ENCODE results near the gene BARHL2.

Gene BARHL2

GRCh38 chr1:90728502-90729287 lies 11.6 kb upstream of the BARHL2 start:
- Histone ChIP-seq H3K9me3 (ENCODE audit: control insufficient read depth, insufficient read depth, low read length) (no peaks in the 10 kb centered on the region), H3K4me2 (ENCODE audit: low read length) (no peak overlapping the region), H3K4me1 (ENCODE audit: control insufficient read depth, low read length) (no peaks in the 10 kb centered on the region), H3F3A (ENCODE audit: control insufficient read depth, insufficient read depth) (no peaks in the 10 kb centered on the region), H3K36me3 (ENCODE audit: control insufficient read depth, low read length) (no peaks in the 10 kb centered on the region), H3K79me2 (ENCODE audit: control insufficient read depth, low read length) (no peaks in the 10 kb centered on the region), H3K9me2 (replicated peaks; ENCODE audit: control insufficient read depth, low read length) (no peaks in the 10 kb centered on the region), H3K27me3 (ENCODE audit: control insufficient read depth, low read length) (peaks cover 4% of the 10 kb centered on the region; the same call in 1 of the 2 replicates), H4K20me1 (ENCODE audit: control insufficient read depth, insufficient read depth, low read depth, low read length) (no peaks in the 10 kb centered on the region), H3K4me3 (ENCODE audit: low read length) (no peak overlapping the region), H3K27ac (ENCODE audit: low read depth, low read length) (no peak overlapping the region)
- TF ChIP-seq CTCF (IDR thresholded peaks at IDR 0.05; ENCODE audit: low read depth, low read length, poor library complexity, severe bottlenecking) (no peak), EZH2phosphoT487 (IDR thresholded peaks at IDR 0.05; ENCODE audit: borderline replicate concordance, low read length) (no peak)

- H3F3A ChIP-seq (ENCODE audit: control insufficient read depth, insufficient read depth), result no peaks in the 10 kb centered on the region
- H3K27ac ChIP-seq (ENCODE audit: low read depth, low read length), result no peak overlapping the region
- no peaks in the 10 kb centered on the region for H3K9me2 ChIP-seq (replicated peaks; ENCODE audit: control insufficient read depth, low read length)
- H3K4me2 ChIP-seq (ENCODE audit: low read length), result no peak overlapping the region
- no peaks in the 10 kb centered on the region for H4K20me1 ChIP-seq (ENCODE audit: control insufficient read depth, insufficient read depth, low read depth, low read length)
- TF ChIP-seq CTCF (IDR thresholded peaks at IDR 0.05; ENCODE audit: low read depth, low read length, poor library complexity, severe bottlenecking), result no peak
- no peak for TF ChIP-seq EZH2phosphoT487 (IDR thresholded peaks at IDR 0.05; ENCODE audit: borderline replicate concordance, low read length)
- peaks cover 4% of the 10 kb centered on the region; the same call in 1 of the 2 replicates for H3K27me3 ChIP-seq (ENCODE audit: control insufficient read depth, low read length)
- H3K9me3 ChIP-seq (ENCODE audit: control insufficient read depth, insufficient read depth, low read length), result no peaks in the 10 kb centered on the region
- H3K4me1 ChIP-seq (ENCODE audit: control insufficient read depth, low read length), result no peaks in the 10 kb centered on the region
- no peaks in the 10 kb centered on the region for H3K36me3 ChIP-seq (ENCODE audit: control insufficient read depth, low read length)
- H3K79me2 ChIP-seq (ENCODE audit: control insufficient read depth, low read length), result no peaks in the 10 kb centered on the region
- no peak overlapping the region for H3K4me3 ChIP-seq (ENCODE audit: low read length)
These were observed 10.9 kb upstream of the BARHL2 start for GRCh38 chr1:90727917-90728501.

- H3K9me2 ChIP-seq (replicated peaks; ENCODE audit: control insufficient read depth, low read length), result no peaks in the 10 kb centered on the region
- H4K20me1 ChIP-seq (ENCODE audit: control insufficient read depth, insufficient read depth, low read depth, low read length), result no peaks in the 10 kb centered on the region
- peaks cover 4% of the 10 kb centered on the region; the same call in 1 of the 2 replicates for H3K27me3 ChIP-seq (ENCODE audit: control insufficient read depth, low read length)
- no peak overlapping the region for H3K27ac ChIP-seq (ENCODE audit: low read depth, low read length)
- TF ChIP-seq CTCF (IDR thresholded peaks at IDR 0.05; ENCODE audit: low read depth, low read length, poor library complexity, severe bottlenecking) (no peak), EZH2phosphoT487 (IDR thresholded peaks at IDR 0.05; ENCODE audit: borderline replicate concordance, low read length) (no peak)
- no peak overlapping the region for H3K4me2 ChIP-seq (ENCODE audit: low read length)
- no peaks in the 10 kb centered on the region for H3K79me2 ChIP-seq (ENCODE audit: control insufficient read depth, low read length)
- H3F3A ChIP-seq (ENCODE audit: control insufficient read depth, insufficient read depth), result no peaks in the 10 kb centered on the region
- H3K9me3 ChIP-seq (ENCODE audit: control insufficient read depth, insufficient read depth, low read length), result no peaks in the 10 kb centered on the region
- no peaks in the 10 kb centered on the region for H3K36me3 ChIP-seq (ENCODE audit: control insufficient read depth, low read length)
- peaks cover 2% of the 10 kb centered on the region for H3K4me1 ChIP-seq (ENCODE audit: control insufficient read depth, low read length)
- no peak overlapping the region for H3K4me3 ChIP-seq (ENCODE audit: low read length)
These were observed 9.9 kb upstream of the BARHL2 start for GRCh38 chr1:90726986-90727480.
